ENCODE results near the gene OPALIN. TPM values are rescaled to one million over a fixed set of nuclear protein-coding genes. Genes with fewer than 3 reads are reported as not detected.

The OPALIN gene
- total and polyA plus RNA-seq, 11 donors = 0.16 TPM; not detected in 10

- H3K27me3 ChIP-seq = peaks cover 0 to 15% (median 0%) of the 10 kb centered on the region in 9 donors
- H3K27ac ChIP-seq = no peak overlapping the region
- no peak overlapping the region for H3K4me3 ChIP-seq
- TF ChIP-seq POLR2A (IDR thresholded peaks at IDR 0.05) = no peak
- no peak for TF ChIP-seq CTCF (IDR thresholded peaks at IDR 0.05)
- DNase-seq (no peak), ATAC-seq (no peak)
- peaks cover 0 to 6% (median 0%) of the 10 kb centered on the region in 12 donors for H3K4me1 ChIP-seq
- intact Hi-C loops (cut with DNase I) = loop anchor here in 3 of 10 donors (5.0 to 10.0 kb wide), 3 partner anchors 110 to 322 kb away; no protein-coding TSS in a partner anchor
- H3K36me3 ChIP-seq = no peaks in the 10 kb centered on the region
- 89 to 94% (median 90%) methylated on average over 2 of the region's 2 CpGs for WGBS, 4 donors
- no peaks in the 10 kb centered on the region for H3K9me3 ChIP-seq
Observed at GRCh38 chr10:96337106-96337505, 21.7 kb downstream of the OPALIN start.

- Histone ChIP-seq H3K36me3 (no peaks in the 10 kb centered on the region), H3K4me1 (peaks cover 0 to 3% (median 0%) of the 10 kb centered on the region in 12 donors), H3K9me3 (no peaks in the 10 kb centered on the region), H3K27me3 (peaks cover 0 to 21% (median 0%) of the 10 kb centered on the region in 9 donors), H3K27ac (no peak overlapping the region), H3K4me3 (no peak overlapping the region)
- DNase-seq (no peak), ATAC-seq (peak in 2 of 4 donors; percentile 54 to 55)
- 37 to 42% (median 38%) methylated on average over 5 of the region's 5 CpGs for WGBS, 4 donors
- intact Hi-C loops (cut with DNase I) = loop anchor here in 3 of 10 donors (5.0 to 10.0 kb wide), 3 partner anchors 108 to 320 kb away; no protein-coding TSS in a partner anchor
- TF ChIP-seq CTCF (IDR thresholded peaks at IDR 0.05) (peak; percentile 59 to 80 (median 72)), POLR2A (IDR thresholded peaks at IDR 0.05) (no peak)
Observed at GRCh38 chr10:96334616-96335526, 23.9 kb downstream of the OPALIN start.

- no peak for TF ChIP-seq CTCF (IDR thresholded peaks at IDR 0.05)
- no peak for TF ChIP-seq POLR2A (IDR thresholded peaks at IDR 0.05)
- Histone ChIP-seq H3K27ac (no peak overlapping the region), H3K9me3 (no peaks in the 10 kb centered on the region), H3K4me3 (no peak overlapping the region), H3K36me3 (no peaks in the 10 kb centered on the region), H3K27me3 (peaks cover 0 to 21% (median 0%) of the 10 kb centered on the region in 9 donors), H3K4me1 (peaks cover 0 to 3% (median 0%) of the 10 kb centered on the region in 12 donors)
- no peak for DNase-seq
- intact Hi-C loops (cut with DNase I) = loop anchor here in 2 of 10 donors (10.0 kb wide), 1 partner anchor 318 kb away; no protein-coding TSS in a partner anchor
- 66 to 85% (median 69%) methylated on average over 1 of the region's 1 CpG for WGBS, 4 donors
- ATAC-seq = no peak
Observed at GRCh38 chr10:96333101-96333500, 25.7 kb downstream of the OPALIN start.

- Histone ChIP-seq H3K27me3 (peaks cover 0 to 22% (median 0%) of the 10 kb centered on the region in 9 donors), H3K36me3 (no peaks in the 10 kb centered on the region), H3K9me3 (no peaks in the 10 kb centered on the region), H3K27ac (no peak overlapping the region), H3K4me3 (no peak overlapping the region), H3K4me1 (no peaks in the 10 kb centered on the region)
- DNase-seq = no peak
- TF ChIP-seq CTCF (IDR thresholded peaks at IDR 0.05) (no peak), POLR2A (IDR thresholded peaks at IDR 0.05) (no peak)
- 41 to 57% (median 53%) methylated on average over 7 of the region's 7 CpGs for WGBS, 4 donors
- intact Hi-C loops (cut with DNase I) = no loop called here
- no peak for ATAC-seq
Observed at GRCh38 chr10:96327462-96327861, 31.3 kb downstream of the OPALIN start.

Data from heart left ventricle (tissue), 16 donors.